ENCODE data around the gene CCDC24. TPM values are rescaled to one million over a fixed set of nuclear protein-coding genes. Genes with fewer than 3 reads are reported as not detected.

The CCDC24 gene
- total and polyA plus RNA-seq, 2 donors (not counting 1 experiment from before 2014, with no cell fraction given): 0.94 to 3.5 TPM

DNA sequence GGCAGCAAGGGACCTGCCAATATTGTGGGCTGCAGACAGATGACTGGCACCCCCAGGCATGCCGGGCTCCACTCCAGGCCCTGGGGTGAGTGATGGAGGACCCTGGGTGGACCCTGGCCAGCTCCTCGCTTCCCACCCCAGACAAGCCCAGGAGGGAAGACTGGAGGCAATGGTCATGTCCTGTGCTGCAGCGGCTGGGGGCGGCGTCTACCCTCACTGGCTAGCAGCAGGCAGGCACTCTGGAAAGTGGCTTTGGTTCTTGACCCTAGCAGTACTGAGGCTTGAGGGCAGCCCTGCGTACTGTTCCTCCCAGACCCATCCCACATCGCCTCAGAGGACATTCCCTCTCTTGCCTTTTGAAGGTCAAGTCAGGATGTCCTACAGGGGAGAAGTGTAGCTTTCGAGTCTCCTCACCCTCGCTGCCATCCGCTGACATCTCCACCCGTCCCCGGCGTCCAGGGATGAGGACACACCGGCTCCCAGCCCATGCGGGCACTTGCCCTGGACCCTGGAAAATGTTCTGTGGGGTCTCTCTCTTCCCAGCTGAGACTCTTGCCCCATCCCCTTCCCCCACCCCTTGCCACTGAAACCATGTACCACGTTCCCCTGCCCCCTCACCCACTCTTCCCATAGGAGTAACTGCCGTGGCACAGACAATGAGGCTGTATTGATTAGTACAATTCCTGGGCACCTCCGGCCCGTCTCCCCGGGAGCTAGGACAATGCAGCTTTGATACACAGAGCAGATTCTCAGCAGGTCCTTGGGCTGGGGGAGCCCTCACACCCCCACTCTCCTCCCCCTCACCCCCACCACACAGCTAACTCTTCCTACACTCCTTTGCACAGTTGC lies 24.9 kb downstream of the CCDC24 start:
- Histone ChIP-seq H3K27me3 (ENCODE audit: control insufficient read depth, insufficient read depth, low read length) (no peaks in the 10 kb centered on the region), H3K9me3 (ENCODE audit: control insufficient read depth, insufficient read depth, low read depth, low read length) (no peaks in the 10 kb centered on the region), H3K36me3 (ENCODE audit: control insufficient read depth, insufficient read depth, low read length) (no peaks in the 10 kb centered on the region), H3K27ac (ENCODE audit: insufficient read depth, low read length) (no peak overlapping the region), H3K79me2 (ENCODE audit: control insufficient read depth, insufficient read depth, low read length) (no peaks in the 10 kb centered on the region), H2AFZ (ENCODE audit: low read length) (no peak overlapping the region), H3K4me3 (replicated peaks in 1 of 4; ENCODE audit: control extremely low read depth in 1 of 4, insufficient read depth in 1 of 4, low read depth in 3 of 4, low read length in 4 of 4) (no peak overlapping the region), H3K4me1 (ENCODE audit: control insufficient read depth, extremely low read depth, insufficient read depth, low read length) (no peaks in the 10 kb centered on the region), H4K20me1 (ENCODE audit: control insufficient read depth, extremely low read depth, insufficient read depth, low read length) (no peaks in the 10 kb centered on the region), H3K9ac (ENCODE audit: insufficient read depth, low read length) (no peak overlapping the region), H3K4me2 (ENCODE audit: extremely low read depth, insufficient read depth, low read length) (no peak overlapping the region)
- no peak for DNase-seq (ENCODE audit: low read depth in 2 of 2)
- no peak for TF ChIP-seq EZH2 (IDR thresholded peaks at IDR 0.05; ENCODE audit: low read length, missing control alignments)
- TF ChIP-seq CTCF (conservative IDR thresholded peaks at IDR 0.05 in 1 of 2, IDR thresholded peaks at IDR 0.05 in 1 of 2; ENCODE audit: low read depth in 1 of 2, low read length in 2 of 2): no peak

DNA sequence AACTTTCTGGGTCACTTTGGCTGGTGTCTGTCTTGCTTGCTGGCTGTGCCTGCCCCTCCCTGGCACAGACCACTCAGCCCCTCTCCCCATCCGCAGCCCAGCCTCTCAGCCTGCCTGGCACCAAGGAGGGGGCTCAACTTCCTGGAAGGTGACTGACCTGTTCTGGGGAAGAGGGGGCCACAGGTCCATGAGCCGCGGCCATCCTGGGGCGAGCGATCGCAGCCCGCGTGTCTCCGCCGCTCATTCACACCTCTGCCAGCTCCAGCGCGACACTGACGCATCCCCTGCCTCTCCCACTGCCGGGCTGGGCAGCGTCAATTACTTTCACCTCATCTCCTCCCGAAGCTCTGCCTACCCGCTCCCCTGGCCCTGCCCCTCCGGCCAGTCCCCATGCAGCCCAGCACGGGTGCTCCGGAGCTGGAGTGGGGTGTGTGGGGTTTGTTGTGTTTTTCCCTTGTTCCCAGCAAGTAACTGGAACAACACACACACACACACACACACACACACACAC lies 25.5 kb downstream of the CCDC24 start:
- no peaks in the 10 kb centered on the region for H3K79me2 ChIP-seq (ENCODE audit: control insufficient read depth, insufficient read depth, low read length)
- H4K20me1 ChIP-seq (ENCODE audit: control insufficient read depth, extremely low read depth, insufficient read depth, low read length): no peaks in the 10 kb centered on the region
- no peak overlapping the region for H2AFZ ChIP-seq (ENCODE audit: low read length)
- H3K4me1 ChIP-seq (ENCODE audit: control insufficient read depth, extremely low read depth, insufficient read depth, low read length): no peaks in the 10 kb centered on the region
- H3K27ac ChIP-seq (ENCODE audit: insufficient read depth, low read length): no peak overlapping the region
- H3K36me3 ChIP-seq (ENCODE audit: control insufficient read depth, insufficient read depth, low read length): no peaks in the 10 kb centered on the region
- DNase-seq (ENCODE audit: low read depth in 2 of 2): peak in 1 of 2 donors; percentile 28
- no peak overlapping the region for H3K4me2 ChIP-seq (ENCODE audit: extremely low read depth, insufficient read depth, low read length)
- no peak overlapping the region for H3K4me3 ChIP-seq (replicated peaks in 1 of 4; ENCODE audit: control extremely low read depth in 1 of 4, insufficient read depth in 1 of 4, low read depth in 3 of 4, low read length in 4 of 4)
- no peak for TF ChIP-seq CTCF (conservative IDR thresholded peaks at IDR 0.05 in 1 of 2, IDR thresholded peaks at IDR 0.05 in 1 of 2; ENCODE audit: low read depth in 1 of 2, low read length in 2 of 2)
- no peak overlapping the region for H3K9ac ChIP-seq (ENCODE audit: insufficient read depth, low read length)
- H3K9me3 ChIP-seq (ENCODE audit: control insufficient read depth, insufficient read depth, low read depth, low read length): no peaks in the 10 kb centered on the region
- no peaks in the 10 kb centered on the region for H3K27me3 ChIP-seq (ENCODE audit: control insufficient read depth, insufficient read depth, low read length)

DNA sequence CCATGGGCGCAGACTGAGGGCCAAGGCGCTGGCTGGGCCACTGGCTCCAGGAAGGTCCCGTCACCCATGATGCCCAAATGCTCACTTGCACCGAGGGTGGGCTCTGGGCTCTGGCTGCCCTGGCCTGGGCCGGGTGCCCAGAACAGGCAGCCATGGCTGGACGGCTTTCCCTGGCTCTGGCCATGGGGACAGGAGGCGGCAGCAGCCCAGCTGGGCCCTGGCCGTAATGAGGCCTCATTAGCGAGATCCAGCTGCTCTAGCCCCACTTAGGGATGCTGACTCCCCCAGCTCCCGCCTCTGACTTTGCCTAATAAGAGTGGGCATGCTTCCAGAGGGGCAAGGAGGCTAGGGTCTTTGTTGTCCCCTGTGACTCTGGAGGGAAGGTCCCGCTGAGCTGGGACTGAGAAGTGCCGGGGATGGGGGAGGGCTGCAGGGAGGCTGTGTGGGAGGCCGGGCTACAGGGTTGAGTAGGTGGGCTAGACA lies 28.1 kb downstream of the CCDC24 start:
- no peaks in the 10 kb centered on the region for H3K4me1 ChIP-seq (ENCODE audit: control insufficient read depth, extremely low read depth, insufficient read depth, low read length)
- H3K9ac ChIP-seq (ENCODE audit: insufficient read depth, low read length): no peak overlapping the region
- H2AFZ ChIP-seq (ENCODE audit: low read length): no peak overlapping the region
- no peak for DNase-seq (ENCODE audit: low read depth in 2 of 2)
- no peak overlapping the region for H3K4me3 ChIP-seq (replicated peaks in 1 of 4; ENCODE audit: control extremely low read depth in 1 of 4, insufficient read depth in 1 of 4, low read depth in 3 of 4, low read length in 4 of 4)
- H3K36me3 ChIP-seq (ENCODE audit: control insufficient read depth, insufficient read depth, low read length): no peaks in the 10 kb centered on the region
- no peak overlapping the region for H3K27ac ChIP-seq (ENCODE audit: insufficient read depth, low read length)
- H3K79me2 ChIP-seq (ENCODE audit: control insufficient read depth, insufficient read depth, low read length): no peaks in the 10 kb centered on the region
- H3K9me3 ChIP-seq (ENCODE audit: control insufficient read depth, insufficient read depth, low read depth, low read length): no peaks in the 10 kb centered on the region
- TF ChIP-seq EZH2 (IDR thresholded peaks at IDR 0.05; ENCODE audit: low read length, missing control alignments) (no peak), CTCF (conservative IDR thresholded peaks at IDR 0.05 in 1 of 2, IDR thresholded peaks at IDR 0.05 in 1 of 2; ENCODE audit: low read depth in 1 of 2, low read length in 2 of 2) (no peak)
- H3K4me2 ChIP-seq (ENCODE audit: extremely low read depth, insufficient read depth, low read length): no peak overlapping the region
- no peaks in the 10 kb centered on the region for H4K20me1 ChIP-seq (ENCODE audit: control insufficient read depth, extremely low read depth, insufficient read depth, low read length)
- no peaks in the 10 kb centered on the region for H3K27me3 ChIP-seq (ENCODE audit: control insufficient read depth, insufficient read depth, low read length)
